Measurements from ENCODE around the gene C12orf56. TPM values are rescaled to one million over a fixed set of nuclear protein-coding genes. Genes with fewer than 3 reads are reported as not detected.
"Not testable (repeated sequence)": the region's sequence is repeated elsewhere in the genome, so short reads cannot be mapped to it uniquely, and the experiment has no call there.

The C12orf56 gene
- total and polyA plus RNA-seq, 7 donors: 0.22 to 2.1 (median 0.44) TPM; not detected in 3

DNA sequence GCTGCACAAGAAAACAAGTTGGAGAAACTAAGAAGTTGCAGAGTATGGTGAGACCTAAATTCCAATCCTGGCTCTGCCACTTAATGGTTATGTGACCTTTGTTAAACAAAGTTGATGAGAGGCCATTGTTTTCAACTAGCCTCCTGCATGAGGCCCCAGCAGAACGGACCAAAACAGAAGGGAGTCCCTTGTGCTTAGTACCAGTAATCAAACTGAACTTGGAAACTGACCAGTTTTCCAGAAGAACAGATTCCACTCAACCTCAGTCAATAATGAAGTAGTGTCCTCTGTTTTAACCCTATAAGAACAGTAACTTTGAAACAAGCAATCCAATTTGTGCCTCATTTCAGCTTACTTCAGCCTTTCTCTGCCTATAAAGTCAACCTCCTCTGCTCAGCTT, 69.9 kb downstream of the C12orf56 start:
- intact Hi-C loops (cut with DNase I): no loop called here
- H3K27ac ChIP-seq: no peak overlapping the region
- 33 to 58% methylated on average over 1 of the region's 1 CpG for WGBS, 2 donors

DNA sequence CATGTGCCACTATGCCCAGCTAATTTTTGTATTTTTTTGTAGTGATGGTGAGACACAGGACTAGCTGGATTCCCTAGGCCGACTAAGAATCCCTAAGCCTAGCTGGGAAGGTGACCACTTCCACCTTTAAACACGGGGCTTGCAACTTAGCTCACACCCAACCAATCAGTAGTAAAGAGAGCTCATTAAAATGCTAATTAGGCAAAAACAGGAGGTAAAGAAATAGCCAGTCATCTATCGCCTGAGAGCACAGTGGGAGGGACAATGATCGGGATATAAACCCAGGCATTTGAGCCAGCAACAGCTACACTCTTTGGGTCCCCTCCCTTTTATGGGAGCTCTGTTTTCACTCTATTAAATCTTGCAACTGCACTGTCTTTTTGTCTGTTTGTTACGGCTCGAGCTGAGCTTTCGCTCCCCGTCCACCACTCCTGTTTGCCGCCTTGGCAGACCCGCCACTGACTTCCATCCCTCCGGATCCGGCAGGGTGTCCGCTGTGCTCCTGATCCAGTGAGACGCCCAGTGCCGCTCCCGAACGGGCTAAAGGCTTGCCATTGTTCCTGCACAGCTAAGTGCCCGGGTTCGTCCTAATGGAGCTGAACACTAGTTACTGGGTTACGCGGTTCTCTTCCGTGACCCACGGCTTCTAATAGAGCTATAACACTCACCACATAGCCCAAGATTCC, 70.9 kb downstream of the C12orf56 start:
- not testable (repeated sequence) for H3K36me3 ChIP-seq

More for the DNA sequence above, 69.9 kb downstream of the C12orf56 start:
- no peaks in the 10 kb centered on the region for H3K9me3 ChIP-seq
- no peaks in the 10 kb centered on the region for H3K36me3 ChIP-seq
- no peak overlapping the region for H3K4me3 ChIP-seq
- no peaks in the 10 kb centered on the region for H3K27me3 ChIP-seq
- TF ChIP-seq, protein P1, sequence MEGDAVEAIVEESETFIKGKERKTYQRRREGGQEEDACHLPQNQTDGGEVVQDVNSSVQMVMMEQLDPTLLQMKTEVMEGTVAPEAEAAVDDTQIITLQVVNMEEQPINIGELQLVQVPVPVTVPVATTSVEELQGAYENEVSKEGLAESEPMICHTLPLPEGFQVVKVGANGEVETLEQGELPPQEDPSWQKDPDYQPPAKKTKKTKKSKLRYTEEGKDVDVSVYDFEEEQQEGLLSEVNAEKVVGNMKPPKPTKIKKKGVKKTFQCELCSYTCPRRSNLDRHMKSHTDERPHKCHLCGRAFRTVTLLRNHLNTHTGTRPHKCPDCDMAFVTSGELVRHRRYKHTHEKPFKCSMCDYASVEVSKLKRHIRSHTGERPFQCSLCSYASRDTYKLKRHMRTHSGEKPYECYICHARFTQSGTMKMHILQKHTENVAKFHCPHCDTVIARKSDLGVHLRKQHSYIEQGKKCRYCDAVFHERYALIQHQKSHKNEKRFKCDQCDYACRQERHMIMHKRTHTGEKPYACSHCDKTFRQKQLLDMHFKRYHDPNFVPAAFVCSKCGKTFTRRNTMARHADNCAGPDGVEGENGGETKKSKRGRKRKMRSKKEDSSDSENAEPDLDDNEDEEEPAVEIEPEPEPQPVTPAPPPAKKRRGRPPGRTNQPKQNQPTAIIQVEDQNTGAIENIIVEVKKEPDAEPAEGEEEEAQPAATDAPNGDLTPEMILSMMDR (IDR thresholded peaks at IDR 0.05): no peak
- TF ChIP-seq POLR2A (IDR thresholded peaks at IDR 0.05) (no peak), POLR2AphosphoS5 (IDR thresholded peaks at IDR 0.05) (no peak), EP300 (IDR thresholded peaks at IDR 0.05) (no peak)
- DNase-seq: no peak
- H3K4me1 ChIP-seq: no peaks in the 10 kb centered on the region

DNA sequence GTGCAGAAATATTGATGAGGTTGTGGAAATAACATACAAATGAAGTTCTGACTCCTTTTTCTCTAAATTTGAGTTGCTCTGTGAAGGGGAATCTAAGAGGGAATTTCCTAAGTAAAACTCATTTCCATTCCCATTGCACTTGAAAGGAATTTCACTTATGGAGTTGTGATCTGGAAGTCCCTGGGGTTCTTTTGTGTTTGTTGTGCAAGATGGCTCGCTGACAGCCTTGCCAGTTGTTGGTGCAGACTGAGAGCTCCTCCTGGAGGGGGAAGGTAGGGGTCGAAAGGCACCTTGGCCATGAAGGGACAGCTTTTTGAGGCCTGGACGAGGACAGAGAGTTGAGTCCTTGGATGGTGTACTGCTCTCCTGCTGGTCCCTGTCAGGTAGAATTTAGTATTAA, 72.0 kb downstream of the C12orf56 start:
- no peaks in the 10 kb centered on the region for H3K27me3 ChIP-seq
- TF ChIP-seq EP300 (IDR thresholded peaks at IDR 0.05): no peak
- no peak for TF ChIP-seq POLR2A (IDR thresholded peaks at IDR 0.05)
- TF ChIP-seq POLR2AphosphoS5 (IDR thresholded peaks at IDR 0.05): no peak
- TF ChIP-seq, protein P1 (IDR thresholded peaks at IDR 0.05): no peak
- DNase-seq: no peak
- H3K9me3 ChIP-seq: no peaks in the 10 kb centered on the region
- 58 to 60% methylated on average over 3 of the region's 3 CpGs for WGBS, 2 donors
- no peaks in the 10 kb centered on the region for H3K36me3 ChIP-seq
- intact Hi-C loops (cut with DNase I): no loop called here
- no peak overlapping the region for H3K27ac ChIP-seq
- no peaks in the 10 kb centered on the region for H3K4me1 ChIP-seq
- no peak overlapping the region for H3K4me3 ChIP-seq

More for the DNA sequence above, 70.9 kb downstream of the C12orf56 start:
- WGBS, 2 donors: 90 to 94% methylated on average over 23 of the region's 23 CpGs
- H3K4me1 ChIP-seq; intact Hi-C loops (cut with DNase I); H3K9me3 ChIP-seq; H3K4me3 ChIP-seq; DNase-seq; H3K27ac ChIP-seq; H3K27me3 ChIP-seq: not testable (repeated sequence)

DNA sequence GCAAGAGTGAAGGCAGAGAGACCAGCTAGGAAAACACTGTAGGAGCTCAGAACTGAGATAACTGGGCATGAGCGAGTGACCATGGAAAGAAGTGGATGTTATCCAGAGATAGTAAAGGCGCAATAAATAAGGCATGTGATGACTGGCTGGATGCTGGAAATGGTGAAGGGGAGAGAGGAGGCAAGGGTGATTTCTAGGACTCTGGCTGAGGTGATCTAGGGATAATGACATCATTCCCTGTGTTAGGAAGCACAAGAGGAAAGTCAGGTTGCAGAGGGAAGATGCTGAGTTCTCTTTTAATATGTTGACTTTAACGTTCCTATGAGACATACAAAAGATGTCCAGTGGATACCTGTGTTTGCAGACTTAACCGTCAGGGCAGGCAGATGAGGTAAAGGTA, 78.7 kb downstream of the C12orf56 start:
- intact Hi-C loops (cut with DNase I): no loop called here
- no peaks in the 10 kb centered on the region for H3K4me1 ChIP-seq
- no peak overlapping the region for H3K27ac ChIP-seq
- no peaks in the 10 kb centered on the region for H3K36me3 ChIP-seq
- WGBS, 2 donors: 82 to 87% methylated on average over 4 of the region's 4 CpGs
- TF ChIP-seq, protein P1 (IDR thresholded peaks at IDR 0.05): no peak
- TF ChIP-seq POLR2AphosphoS5 (IDR thresholded peaks at IDR 0.05) (no peak), EP300 (IDR thresholded peaks at IDR 0.05) (no peak), POLR2A (IDR thresholded peaks at IDR 0.05) (no peak)
- H3K9me3 ChIP-seq: no peaks in the 10 kb centered on the region
- H3K27me3 ChIP-seq: no peaks in the 10 kb centered on the region
- no peak for DNase-seq
- H3K4me3 ChIP-seq: no peak overlapping the region

DNA sequence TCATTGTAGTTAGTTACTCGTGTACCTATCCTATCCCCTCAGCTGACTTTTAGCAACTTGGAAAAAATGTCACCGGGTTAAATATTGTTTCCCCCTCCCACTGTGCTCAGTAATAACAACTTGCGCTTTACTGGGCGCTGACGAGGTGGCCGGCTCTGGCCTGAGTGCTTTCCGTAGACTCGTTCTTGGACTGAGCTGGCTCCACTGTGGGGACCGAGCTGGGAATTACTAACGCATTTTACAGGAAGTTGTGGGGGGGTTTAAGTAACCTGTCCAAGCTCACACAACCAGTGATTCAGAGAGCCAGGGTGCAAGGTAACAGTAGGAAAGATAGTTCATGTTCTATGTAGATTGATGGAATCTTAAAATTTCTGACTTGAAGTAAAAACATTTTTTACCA, 86.0 kb downstream of the C12orf56 start:
- DNase-seq: no peak
- 61 to 63% methylated on average over 10 of the region's 10 CpGs for WGBS, 2 donors
- intact Hi-C loops (cut with DNase I): no loop called here
- H3K9me3 ChIP-seq: no peaks in the 10 kb centered on the region
- H3K4me1 ChIP-seq: no peaks in the 10 kb centered on the region
- no peaks in the 10 kb centered on the region for H3K36me3 ChIP-seq
- H3K27me3 ChIP-seq: no peaks in the 10 kb centered on the region
- H3K4me3 ChIP-seq: no peak overlapping the region
- TF ChIP-seq, protein P1 (IDR thresholded peaks at IDR 0.05): no peak
- TF ChIP-seq POLR2A (IDR thresholded peaks at IDR 0.05) (no peak), POLR2AphosphoS5 (IDR thresholded peaks at IDR 0.05) (no peak), EP300 (IDR thresholded peaks at IDR 0.05) (no peak)
- no peak overlapping the region for H3K27ac ChIP-seq

Data from sigmoid colon (tissue), 7 donors.